Measurements from ENCODE around the gene ZDHHC24. TPM values are rescaled to one million over a fixed set of nuclear protein-coding genes. Genes with fewer than 3 reads are reported as not detected.

The ZDHHC24 gene
- total RNA-seq, 1 experiment from 2014 or later: 28.1 TPM

DNA sequence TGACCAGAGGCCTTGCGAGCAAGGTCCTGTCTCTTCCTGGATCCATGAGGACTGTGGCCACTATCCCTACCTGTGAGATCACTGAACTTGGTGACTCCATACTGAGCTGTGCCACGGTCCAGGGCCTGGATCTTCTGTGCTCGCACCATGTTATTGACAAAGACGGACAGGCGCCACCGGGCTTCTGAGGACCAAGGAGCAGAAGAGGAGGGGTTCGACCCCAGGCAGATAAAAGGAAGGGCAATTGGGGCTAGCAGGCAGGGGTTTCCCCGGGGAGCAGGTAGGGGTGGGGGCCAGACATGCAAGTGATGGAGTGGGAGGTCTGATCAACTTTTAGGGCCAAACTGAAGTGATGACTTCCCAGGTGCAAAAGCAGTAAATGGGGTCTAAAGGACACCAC is 20.4 kb upstream of the ZDHHC24 start:
- DNase-seq (ENCODE audit: low spot score): no peak

DNA sequence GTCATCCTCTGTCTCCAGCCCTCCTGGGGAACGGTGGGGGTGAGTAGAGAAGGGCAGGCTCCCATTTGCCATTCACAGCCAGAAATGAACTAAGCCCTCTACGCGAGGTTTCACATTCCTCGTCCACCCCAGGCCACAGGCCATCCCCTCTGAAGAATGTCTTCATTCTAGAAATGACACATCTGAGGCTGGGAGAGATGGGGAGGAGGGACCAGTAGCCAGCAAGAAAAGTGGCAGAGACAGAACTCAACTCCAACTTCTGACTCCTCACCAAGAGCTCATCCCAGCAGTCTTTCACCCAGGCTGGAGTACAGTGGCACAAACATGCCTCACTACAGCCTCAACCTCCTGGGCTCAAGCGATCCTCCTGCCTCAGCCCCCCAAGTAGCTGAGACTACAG is 19.1 kb upstream of the ZDHHC24 start:
- no peak for DNase-seq (ENCODE audit: low spot score)

GRCh38 chr11:66564538-66564937 is 18.7 kb upstream of the ZDHHC24 start:
- DNase-seq (ENCODE audit: low spot score): no peak

DNA sequence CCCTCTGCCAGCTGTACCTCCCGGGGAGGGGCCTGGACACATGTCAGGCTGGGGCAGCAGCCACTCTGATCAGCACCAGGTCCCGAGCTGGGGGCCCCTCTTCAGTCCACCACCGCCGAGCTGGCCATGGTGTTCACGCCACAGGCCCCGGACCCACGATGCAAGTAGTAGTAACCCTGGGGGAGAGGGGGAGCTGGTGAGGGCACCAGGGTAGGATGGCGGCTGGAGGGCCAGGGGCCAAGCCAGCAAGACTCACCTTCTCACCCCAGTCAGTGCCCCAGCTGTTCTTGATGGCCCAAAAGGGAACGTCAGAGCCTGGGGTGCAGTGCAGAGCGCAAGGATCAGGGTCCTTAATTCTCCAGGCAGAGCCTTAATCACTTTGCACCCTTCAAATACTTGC is 18.0 kb upstream of the ZDHHC24 start:
- DNase-seq (ENCODE audit: low spot score): no peak

DNA sequence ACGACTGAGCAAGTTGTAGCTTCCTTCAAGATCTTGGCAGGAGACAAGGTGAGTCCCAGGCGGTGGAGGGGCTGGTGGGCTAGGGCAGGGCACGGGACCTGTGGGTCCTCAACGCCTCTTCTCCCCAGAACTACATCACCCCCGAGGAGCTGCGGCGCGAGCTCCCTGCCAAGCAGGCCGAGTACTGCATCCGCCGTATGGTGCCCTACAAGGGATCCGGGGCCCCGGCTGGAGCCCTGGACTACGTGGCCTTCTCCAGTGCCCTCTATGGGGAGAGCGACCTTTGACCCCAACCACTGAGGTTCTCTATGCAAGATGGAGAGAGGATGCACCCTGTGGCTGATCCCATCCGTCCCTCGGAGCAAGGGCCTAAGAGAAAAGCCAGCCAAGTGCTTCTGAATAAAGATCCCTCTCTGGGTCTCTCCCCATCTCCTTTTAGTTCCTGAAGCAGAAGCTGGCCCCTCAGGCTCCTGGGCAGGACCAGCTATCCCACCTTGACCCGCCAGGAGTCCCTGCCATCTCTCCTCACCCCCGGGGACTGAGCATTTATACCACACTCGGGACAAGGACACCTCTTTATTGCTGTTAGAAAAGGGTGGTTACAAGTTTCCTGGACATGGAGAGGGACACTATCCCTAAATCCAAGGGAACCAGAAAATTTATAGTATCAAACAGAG is 17.2 kb upstream of the ZDHHC24 start:
- DNase-seq (ENCODE audit: low spot score): no peak

GRCh38 chr11:66562275-66562674 is 16.4 kb upstream of the ZDHHC24 start:
- no peak for DNase-seq (ENCODE audit: low spot score)

- no peak for DNase-seq (ENCODE audit: low spot score)
These were observed 16.1 kb upstream of the ZDHHC24 start for GRCh38 chr11:66561975-66562248.

GRCh38 chr11:66561178-66561974 is 15.5 kb upstream of the ZDHHC24 start:
- DNase-seq (ENCODE audit: low spot score): no peak

- DNase-seq (ENCODE audit: low spot score): no peak
These were observed 14.2 kb upstream of the ZDHHC24 start for GRCh38 chr11:66559866-66560676.

DNA sequence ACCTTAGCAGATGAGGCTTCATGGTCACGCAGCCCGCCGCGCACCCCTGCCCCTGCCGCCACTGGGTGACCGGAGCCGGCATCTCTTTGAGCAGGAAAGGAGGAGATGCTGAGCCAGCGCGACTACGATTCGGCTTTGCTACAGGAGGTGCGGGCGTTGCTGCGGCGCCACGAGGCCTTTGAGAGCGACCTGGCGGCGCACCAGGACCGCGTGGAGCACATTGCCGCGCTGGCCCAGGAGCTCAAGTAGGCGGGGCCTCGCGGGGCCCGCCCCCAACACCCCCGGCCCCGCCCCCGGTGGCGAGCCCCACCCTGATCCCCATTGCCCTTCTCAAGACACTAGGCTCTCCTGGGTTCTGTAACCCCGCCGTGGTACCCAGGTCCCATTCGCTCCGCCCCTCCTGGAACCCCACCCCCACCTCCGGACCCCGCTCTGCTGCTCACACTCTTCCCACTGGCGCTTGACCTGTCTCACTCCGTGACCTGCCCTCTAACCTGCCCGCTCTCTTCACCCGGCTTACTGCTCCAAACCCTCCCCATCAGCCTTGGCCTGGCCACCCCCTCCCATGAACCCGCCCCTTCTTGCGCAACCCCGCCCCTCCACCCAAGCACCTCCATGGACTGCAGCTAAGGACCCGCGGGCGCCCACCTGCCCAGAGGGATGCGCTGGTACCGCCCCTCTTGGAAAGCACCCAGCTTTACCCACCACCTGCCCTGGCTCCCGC is 13.5 kb upstream of the ZDHHC24 start:
- no peak for DNase-seq (ENCODE audit: low spot score)

- no peak for DNase-seq (ENCODE audit: low spot score)
These were observed 12.0 kb upstream of the ZDHHC24 start for GRCh38 chr11:66557733-66558326.

DNA sequence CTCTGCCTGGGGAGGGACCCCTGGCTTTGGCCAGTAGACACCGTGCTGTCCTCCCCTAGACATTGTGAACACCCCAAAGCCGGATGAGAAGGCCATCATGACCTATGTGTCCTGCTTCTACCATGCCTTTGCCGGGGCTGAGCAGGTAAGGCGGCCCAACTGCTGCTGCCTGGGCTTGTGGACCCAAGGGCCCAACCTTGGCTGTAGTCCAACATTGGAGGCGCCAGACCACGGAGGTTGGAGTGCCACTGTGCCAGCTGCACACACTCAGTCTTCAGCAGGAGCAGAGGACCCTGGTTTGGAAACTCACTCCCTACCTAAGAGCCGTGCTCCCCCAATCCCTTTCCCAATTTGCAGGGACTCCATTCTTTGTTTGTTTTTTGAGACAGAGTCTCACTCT is 10.2 kb upstream of the ZDHHC24 start:
- DNase-seq (ENCODE audit: low spot score): no peak

DNA sequence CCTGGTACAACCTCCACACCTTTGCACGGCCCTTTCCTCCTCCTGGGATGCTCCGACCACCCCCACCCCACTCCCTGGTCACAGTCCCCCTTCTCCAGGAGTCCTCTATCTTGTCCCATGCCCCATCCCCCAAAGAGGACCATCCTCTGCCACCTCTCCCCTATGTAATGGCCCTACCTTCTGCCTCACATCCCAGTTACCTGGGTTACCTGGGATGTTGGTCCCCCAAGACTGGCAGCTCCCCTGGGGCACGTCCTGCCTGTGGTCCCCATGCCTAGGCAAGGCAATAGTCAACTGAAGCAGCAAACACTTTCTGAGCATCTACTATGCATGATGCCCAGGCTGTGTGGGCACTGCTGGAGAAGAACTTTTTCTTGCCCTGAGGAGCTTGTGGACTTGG is 9.6 kb upstream of the ZDHHC24 start:
- no peak for DNase-seq (ENCODE audit: low spot score)

- no peak for DNase-seq (ENCODE audit: low spot score)
These were observed 8.8 kb upstream of the ZDHHC24 start for GRCh38 chr11:66554602-66555001.

- no peak for DNase-seq (ENCODE audit: low spot score)
These were observed 5.0 kb upstream of the ZDHHC24 start for GRCh38 chr11:66550887-66551286.

DNA sequence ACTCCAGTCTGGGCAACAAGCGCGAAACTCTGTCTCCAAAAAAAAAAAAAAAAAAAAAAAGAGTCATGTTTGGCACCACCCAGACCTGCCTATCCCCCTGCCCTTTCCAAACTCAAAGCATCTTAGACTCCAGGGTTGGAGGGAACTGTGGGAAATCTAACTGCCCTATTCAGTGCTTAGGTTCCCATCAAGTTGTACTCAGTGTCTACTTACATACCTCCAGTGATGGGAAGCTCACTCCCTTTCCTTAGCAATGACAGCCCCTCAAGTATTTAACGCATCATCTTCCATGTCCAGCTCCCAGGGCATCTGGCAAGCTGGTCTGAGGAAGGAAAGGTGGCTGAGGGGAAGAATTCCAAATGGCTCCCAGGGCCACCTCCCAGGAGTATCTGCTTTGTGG is 3.8 kb upstream of the ZDHHC24 start:
- no peak for DNase-seq (ENCODE audit: low spot score)

- DNase-seq (ENCODE audit: low spot score): no peak
These were observed 3.2 kb upstream of the ZDHHC24 start for GRCh38 chr11:66548774-66549630.

DNA sequence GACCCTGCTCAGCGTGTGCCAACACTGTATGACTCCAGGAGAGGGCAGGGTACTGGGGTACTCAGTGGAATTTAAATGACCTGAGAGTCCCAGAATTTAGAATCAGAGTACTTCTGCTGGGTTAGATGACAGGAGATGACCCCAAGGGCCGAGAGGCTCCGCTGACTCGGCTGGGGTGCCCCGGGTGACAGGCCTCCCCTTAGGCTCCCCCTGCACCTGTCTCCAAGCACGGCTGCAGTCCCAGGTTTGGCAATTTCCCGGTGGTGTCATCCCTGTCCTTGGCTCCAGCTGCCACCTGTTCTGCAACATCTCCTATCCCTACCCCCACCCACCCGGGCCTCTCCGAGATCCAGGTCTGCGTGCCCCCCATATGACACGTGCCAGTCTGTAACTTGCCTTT is 2.2 kb upstream of the ZDHHC24 start:
- no peak for DNase-seq (ENCODE audit: low spot score)

- DNase-seq (ENCODE audit: low spot score): no peak
These were observed 1.8 kb upstream of the ZDHHC24 start for GRCh38 chr11:66547662-66548009.

GRCh38 chr11:66546966-66547661 is 1.3 kb upstream of the ZDHHC24 start:
- no peak for DNase-seq (ENCODE audit: low spot score)

All from HT-29 (cell line).